Breast epithelium (tissue), 4 donors: ENCODE measurements around the gene PKDCC. TPM values are rescaled to one million over a fixed set of nuclear protein-coding genes. Genes with fewer than 3 reads are reported as not detected.

Experiments used
- DNase-seq, 2 donors: peaks; one replicate each; pipeline ENCODE4 v3.0.0-alpha.2; 2019; ENCODE audit warnings: low spot score in 2 of 2
- H3K27ac ChIP-seq, 2 donors: fragments of 200-600 bp; sonication (generic) in 1 of 2; one replicate each; pipeline ENCODE4 v1.5.1; 2016 to 2019; ENCODE audit warnings: mild to moderate bottlenecking in 1 of 2
- H3K27me3 ChIP-seq, 2 donors: fragments of 200-600 bp; sonication (generic) in 1 of 2; one replicate each; pipeline versions ENCODE4 v1.5.1 to v1.6.0; 2017 to 2019; ENCODE audit warnings: control low read depth in 1 of 2, mild to moderate bottlenecking in 1 of 2
- H3K36me3 ChIP-seq: fragments of 200-600 bp; one replicate; pipeline ENCODE4 v1.5.1; 2019
- H3K4me1 ChIP-seq, 2 donors: fragments of 200-600 bp; sonication (generic); one replicate each; pipeline ENCODE4 v1.5.1; 2016 to 2019; ENCODE audit warnings: control low read depth in 1 of 2
- H3K4me3 ChIP-seq, 3 donors: fragments of 200-600 bp; sonication (generic); 1 replicate in 2 of 3; 2 replicates in 1 of 3; pipeline ENCODE4 v1.5.1; 2016 to 2019; ENCODE audit warnings: mild to moderate bottlenecking in 3 of 3, moderate library complexity in 2 of 3
- H3K9me3 ChIP-seq, 2 donors: fragments of 200-600 bp; sonication (generic) in 1 of 2; one replicate each; pipeline ENCODE4 v1.5.1; 2016 to 2019; ENCODE audit warnings: control low read depth in 1 of 2
- CTCF ChIP-seq, 3 donors: fragments of 450-650 bp; IDR thresholded peaks; one replicate each; pipeline ENCODE4 v1.5.1; 2016 to 2017; ENCODE audit warnings: antibody characterized with exemption in 3 of 3, mild to moderate bottlenecking in 3 of 3, moderate library complexity in 3 of 3
- POLR2A ChIP-seq: fragments of 450-650 bp; IDR thresholded peaks from one replicate; pipeline ENCODE4 v1.6.1; 2016; ENCODE audit warnings: antibody characterized with exemption, mild to moderate bottlenecking, moderate library complexity
- POLR2AphosphoS5 ChIP-seq, 3 donors: sonication (generic); formaldehyde crosslinking; IDR thresholded peaks; one replicate each; pipeline ENCODE4 v1.6.1; 2017; ENCODE audit warnings: antibody characterized with exemption in 3 of 3
- intact Hi-C: fragments of 100-400 bp; cut with DNase I; formaldehyde crosslinking; loops from one replicate; pipeline ENCODE4 v1.15.1; 2023; ENCODE audit warnings: low total_unique reads
- total RNA-seq, 3 donors: library from RNA; depleted of rRNA; stranded (reverse); fragments of >200 nt; gene quantifications; one replicate each; pipeline ENCODE4 v1.1.0, GENCODE V29; 2016

The PKDCC gene
- total RNA-seq, 3 donors from 2014 or later: 19.3 to 131 (median 95.4) TPM

DNA sequence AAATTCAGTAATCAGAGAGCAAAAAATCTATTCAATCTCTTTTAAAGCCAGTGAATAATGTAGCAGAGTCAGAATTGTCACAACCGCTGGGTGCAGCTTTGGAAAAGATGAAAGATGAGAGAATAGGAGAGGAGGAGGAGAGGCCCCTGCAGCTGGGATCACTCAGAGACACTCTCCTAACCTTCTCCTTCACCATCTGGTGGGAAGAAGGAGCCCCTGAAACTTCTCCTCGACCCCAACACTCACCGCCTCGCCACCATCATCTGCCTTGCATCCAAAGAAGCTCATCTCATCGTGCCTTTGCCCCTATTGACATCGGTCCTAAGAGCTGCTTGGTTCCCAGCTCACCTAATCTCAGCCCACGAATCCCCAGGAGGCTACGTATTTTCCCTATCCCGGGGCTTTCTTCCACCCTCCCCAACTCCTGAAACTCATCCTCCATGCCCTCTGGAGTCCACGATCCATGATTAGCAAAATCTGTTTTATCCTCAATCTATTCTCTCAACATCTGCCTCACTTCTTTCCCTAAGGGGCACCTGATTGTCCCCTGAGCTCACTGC is 58.5 kb downstream of the PKDCC start:
- no peaks in the 10 kb centered on the region for H3K27me3 ChIP-seq
- peaks cover 0 to 6% of the 10 kb centered on the region in 2 donors for H3K4me1 ChIP-seq
- H3K4me3 ChIP-seq: no peak overlapping the region
- no peak for DNase-seq
- H3K36me3 ChIP-seq: no peaks in the 10 kb centered on the region
- intact Hi-C loops: loop anchor here (10.0 kb wide), 1 partner anchor 128 kb away; no protein-coding TSS in a partner anchor
- H3K27ac ChIP-seq: peak overlapping the region in 1 of 2 donors; percentile 66
- no peaks in the 10 kb centered on the region for H3K9me3 ChIP-seq
- TF ChIP-seq POLR2AphosphoS5 (IDR thresholded peaks at IDR 0.05) (no peak), POLR2A (no peak), CTCF (IDR thresholded peaks at IDR 0.05) (no peak)

DNA sequence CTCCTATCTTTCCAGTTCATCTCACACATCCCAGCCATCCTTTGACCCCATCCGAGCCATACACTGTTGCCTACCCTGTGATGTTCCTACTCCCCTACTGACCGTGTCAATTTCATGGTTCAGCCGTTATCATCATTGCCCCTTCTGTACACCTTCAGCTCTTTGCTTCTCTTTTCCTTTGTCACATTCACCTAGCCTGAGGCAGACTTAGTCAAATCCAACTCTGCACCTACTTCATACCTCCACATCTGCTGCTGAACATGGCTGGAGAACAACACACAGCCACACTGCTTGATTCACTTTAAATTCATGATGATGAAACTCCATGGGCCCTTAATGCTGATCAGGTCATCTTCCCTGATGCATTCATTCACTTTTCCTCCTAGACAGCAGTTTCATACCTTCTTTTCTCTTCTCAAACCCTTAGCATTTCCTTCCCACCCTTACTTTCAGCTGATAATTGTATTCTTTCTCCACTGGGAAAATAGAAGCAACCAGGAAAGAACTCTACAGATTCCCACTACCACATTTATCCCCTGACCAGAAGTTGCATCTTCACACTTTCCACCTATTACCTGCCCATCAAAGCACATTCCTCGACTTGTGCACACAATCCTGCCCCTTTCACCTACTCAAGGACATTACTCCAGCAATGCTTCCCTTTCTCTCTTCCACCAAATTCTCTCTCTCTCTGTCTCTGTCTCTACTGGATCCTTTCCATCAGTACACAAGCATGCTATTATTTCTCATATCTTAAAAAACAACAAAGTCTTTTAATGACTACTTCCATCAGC is 59.6 kb downstream of the PKDCC start:
- no peak overlapping the region for H3K27ac ChIP-seq
- H3K27me3 ChIP-seq: no peaks in the 10 kb centered on the region
- no peaks in the 10 kb centered on the region for H3K4me1 ChIP-seq
- H3K36me3 ChIP-seq: no peaks in the 10 kb centered on the region
- H3K4me3 ChIP-seq: no peak overlapping the region
- TF ChIP-seq POLR2A (no peak), CTCF (IDR thresholded peaks at IDR 0.05) (no peak), POLR2AphosphoS5 (IDR thresholded peaks at IDR 0.05) (no peak)
- DNase-seq: no peak
- no peaks in the 10 kb centered on the region for H3K9me3 ChIP-seq
- intact Hi-C loops: loop anchor here (10.0 kb wide), 1 partner anchor 127 kb away; no protein-coding TSS in a partner anchor

Other genes starting within 250 kb of the PKDCC start
- 10 to 100 TPM; 19.4 to 68.5 (median 36.7) TPM for gene EML4, start 121.3 kb downstream of the PKDCC start, total RNA-seq